Measurements from ENCODE around the gene ADAMTS6. TPM values are rescaled to one million over a fixed set of nuclear protein-coding genes. Genes with fewer than 3 reads are reported as not detected.

ADAMTS6 gene
- total and polyA plus RNA-seq, 2 of the 13 experiments (the other 11 are each of a cell fraction or from before 2014, with no cell fraction given), result 3.1 to 8.2 TPM

DNA sequence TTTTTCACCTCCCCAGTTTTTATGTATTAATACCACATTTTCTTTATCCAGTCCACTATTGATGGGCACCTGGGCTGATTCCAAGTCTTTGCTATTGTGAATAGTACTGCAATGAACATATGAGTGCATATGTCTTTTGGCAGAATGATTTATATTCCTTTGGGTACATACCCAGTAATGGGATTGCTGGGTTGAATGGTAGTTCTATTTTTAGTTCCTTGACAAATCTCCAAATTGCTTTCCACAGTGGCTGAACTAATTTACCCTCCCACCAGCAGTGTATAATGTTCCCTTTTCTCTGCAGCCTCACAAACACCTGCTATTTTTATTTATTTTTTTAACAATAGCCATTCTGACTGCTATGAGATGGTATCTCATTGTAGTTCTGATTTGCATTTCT lies 340.2 kb downstream of the ADAMTS6 start:
- no TSS peak for BruUV-seq (replicated peaks)
- H3K4me1 ChIP-seq (ENCODE audit: insufficient read depth, low read length), result no peaks in the 10 kb centered on the region
- intact Hi-C loops (cut with micrococcal nuclease; ENCODE audit: unreplicated experiment), result no loop called here
- no peak overlapping the region for H3K4me3 ChIP-seq (replicated peaks in 1 of 3; ENCODE audit: insufficient read depth in 1 of 3, low read depth in 2 of 3, low read length in 3 of 3)
- TF ChIP-seq, protein P1, sequence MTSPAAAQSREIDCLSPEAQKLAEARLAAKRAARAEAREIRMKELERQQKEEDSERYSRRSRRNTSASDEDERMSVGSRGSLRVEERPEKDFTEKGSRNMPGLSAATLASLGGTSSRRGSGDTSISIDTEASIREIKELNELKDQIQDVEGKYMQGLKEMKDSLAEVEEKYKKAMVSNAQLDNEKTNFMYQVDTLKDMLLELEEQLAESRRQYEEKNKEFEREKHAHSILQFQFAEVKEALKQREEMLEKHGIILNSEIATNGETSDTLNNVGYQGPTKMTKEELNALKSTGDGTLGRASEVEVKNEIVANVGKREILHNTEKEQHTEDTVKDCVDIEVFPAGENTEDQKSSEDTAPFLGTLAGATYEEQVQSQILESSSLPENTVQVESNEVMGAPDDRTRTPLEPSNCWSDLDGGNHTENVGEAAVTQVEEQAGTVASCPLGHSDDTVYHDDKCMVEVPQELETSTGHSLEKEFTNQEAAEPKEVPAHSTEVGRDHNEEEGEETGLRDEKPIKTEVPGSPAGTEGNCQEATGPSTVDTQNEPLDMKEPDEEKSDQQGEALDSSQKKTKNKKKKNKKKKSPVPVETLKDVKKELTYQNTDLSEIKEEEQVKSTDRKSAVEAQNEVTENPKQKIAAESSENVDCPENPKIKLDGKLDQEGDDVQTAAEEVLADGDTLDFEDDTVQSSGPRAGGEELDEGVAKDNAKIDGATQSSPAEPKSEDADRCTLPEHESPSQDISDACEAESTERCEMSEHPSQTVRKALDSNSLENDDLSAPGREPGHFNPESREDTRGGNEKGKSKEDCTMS (CRISPR knock-in tag; conservative IDR thresholded peaks at IDR 0.05), result no peak
- no peak for TF ChIP-seq GTF2F1 (IDR thresholded peaks at IDR 0.05; ENCODE audit: low read length)
- no peak for TF ChIP-seq PAWR (CRISPR knock-in tag; IDR thresholded peaks at IDR 0.05; ENCODE audit: borderline replicate concordance)
- no peak for TF ChIP-seq CHD2 (IDR thresholded peaks at IDR 0.05; ENCODE audit: low read depth, low read length)
- TF ChIP-seq, protein P2, sequence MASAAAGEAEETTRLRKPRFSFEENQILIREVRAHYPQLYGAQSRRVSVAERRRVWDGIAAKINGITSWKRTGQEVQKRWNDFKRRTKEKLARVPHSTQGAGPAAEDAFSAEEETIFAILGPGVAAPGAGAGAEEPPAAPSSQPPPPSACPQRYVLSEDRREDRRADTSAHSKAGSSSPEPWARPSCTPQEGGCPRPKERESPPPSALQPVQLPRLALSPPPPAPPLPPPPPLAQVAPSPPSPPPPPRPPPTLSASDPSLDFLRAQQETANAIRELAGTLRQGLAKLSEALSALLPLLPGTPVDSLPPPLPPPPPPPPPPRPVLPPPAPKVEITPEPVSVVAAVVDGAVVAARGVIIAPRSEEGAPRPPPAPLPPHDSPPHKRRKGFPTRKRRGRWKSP (CRISPR knock-in tag; IDR thresholded peaks at IDR 0.05), result no peak
- TF ChIP-seq ZNF33B (CRISPR knock-in tag; IDR thresholded peaks at IDR 0.05), result no peak
- no peak for TF ChIP-seq HNRNPL (IDR thresholded peaks at IDR 0.05; ENCODE audit: low read depth, low read length)
- TF ChIP-seq ELF4 (CRISPR knock-in tag; IDR thresholded peaks at IDR 0.05; ENCODE audit: borderline replicate concordance), result no peak
- TF ChIP-seq ELF1 (CRISPR knock-in tag; IDR thresholded peaks at IDR 0.05), result no peak
- no peak for TF ChIP-seq ZNF350 (CRISPR knock-in tag; IDR thresholded peaks at IDR 0.05; ENCODE audit: borderline replicate concordance, low read depth)
- TF ChIP-seq, protein P3, sequence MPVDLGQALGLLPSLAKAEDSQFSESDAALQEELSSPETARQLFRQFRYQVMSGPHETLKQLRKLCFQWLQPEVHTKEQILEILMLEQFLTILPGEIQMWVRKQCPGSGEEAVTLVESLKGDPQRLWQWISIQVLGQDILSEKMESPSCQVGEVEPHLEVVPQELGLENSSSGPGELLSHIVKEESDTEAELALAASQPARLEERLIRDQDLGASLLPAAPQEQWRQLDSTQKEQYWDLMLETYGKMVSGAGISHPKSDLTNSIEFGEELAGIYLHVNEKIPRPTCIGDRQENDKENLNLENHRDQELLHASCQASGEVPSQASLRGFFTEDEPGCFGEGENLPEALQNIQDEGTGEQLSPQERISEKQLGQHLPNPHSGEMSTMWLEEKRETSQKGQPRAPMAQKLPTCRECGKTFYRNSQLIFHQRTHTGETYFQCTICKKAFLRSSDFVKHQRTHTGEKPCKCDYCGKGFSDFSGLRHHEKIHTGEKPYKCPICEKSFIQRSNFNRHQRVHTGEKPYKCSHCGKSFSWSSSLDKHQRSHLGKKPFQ (CRISPR knock-in tag; IDR thresholded peaks at IDR 0.05; ENCODE audit: insufficient replicate concordance), result no peak
- no peak for TF ChIP-seq ZNF207 (IDR thresholded peaks at IDR 0.05; ENCODE audit: borderline replicate concordance)
- H3K27ac ChIP-seq (ENCODE audit: extremely low read length, insufficient read depth, low read length), result no peak overlapping the region
- H2AFZ ChIP-seq (ENCODE audit: low read length), result no peak overlapping the region
- no peak overlapping the region for H3K4me2 ChIP-seq (ENCODE audit: low read depth, low read length)
- H3K27me3 ChIP-seq (ENCODE audit: control insufficient read depth in 1 of 2, insufficient read depth in 2 of 2, low read length in 2 of 2), result no peaks in the 10 kb centered on the region
- FAIRE-seq (no peak), ATAC-seq (no peak), DNase-seq (ENCODE audit: low spot score) (no peak)
- no peak overlapping the region for H3K9ac ChIP-seq (ENCODE audit: insufficient read depth, low read depth, low read length)
- no peaks in the 10 kb centered on the region for H4K20me1 ChIP-seq (ENCODE audit: insufficient read depth, low read length)
- ChIA-PET CTCF (ENCODE audit: low intra/inter-chr PET ratio, low total read pairs) (no interaction called here), POLR2A (no interaction called here)
- H3K79me2 ChIP-seq (ENCODE audit: insufficient read depth, low read length), result no peaks in the 10 kb centered on the region
- in situ Hi-C loops (cut with HindIII; ENCODE audit: extremely low pct_ligation_motif_present, low pct_unique_long_range_greater_than_20kb), result no loop called here
- H3K36me3 ChIP-seq (replicated peaks in 1 of 2; ENCODE audit: control insufficient read depth in 1 of 2, insufficient read depth in 2 of 2, low read length in 2 of 2), result no peaks in the 10 kb centered on the region
- no peaks in the 10 kb centered on the region for H3K9me3 ChIP-seq (ENCODE audit: low read length)
